Activated CD4-positive, alpha-beta T cell treated with anti-CD3 and anti-CD28 coated beads, Interleukin-2, amount 50 U/mL, for 4 hours (primary cell): ENCODE measurements around the gene BIRC5.
"Not testable (repeated sequence)": the region's sequence is repeated elsewhere in the genome, so short reads cannot be mapped to it uniquely, and the experiment has no call there.

Experiments used
- DNase-seq, 2 experiments: peaks; one replicate each; pipeline ENCODE4 v3.0.0-alpha.2; 2020

BIRC5 gene

DNA sequence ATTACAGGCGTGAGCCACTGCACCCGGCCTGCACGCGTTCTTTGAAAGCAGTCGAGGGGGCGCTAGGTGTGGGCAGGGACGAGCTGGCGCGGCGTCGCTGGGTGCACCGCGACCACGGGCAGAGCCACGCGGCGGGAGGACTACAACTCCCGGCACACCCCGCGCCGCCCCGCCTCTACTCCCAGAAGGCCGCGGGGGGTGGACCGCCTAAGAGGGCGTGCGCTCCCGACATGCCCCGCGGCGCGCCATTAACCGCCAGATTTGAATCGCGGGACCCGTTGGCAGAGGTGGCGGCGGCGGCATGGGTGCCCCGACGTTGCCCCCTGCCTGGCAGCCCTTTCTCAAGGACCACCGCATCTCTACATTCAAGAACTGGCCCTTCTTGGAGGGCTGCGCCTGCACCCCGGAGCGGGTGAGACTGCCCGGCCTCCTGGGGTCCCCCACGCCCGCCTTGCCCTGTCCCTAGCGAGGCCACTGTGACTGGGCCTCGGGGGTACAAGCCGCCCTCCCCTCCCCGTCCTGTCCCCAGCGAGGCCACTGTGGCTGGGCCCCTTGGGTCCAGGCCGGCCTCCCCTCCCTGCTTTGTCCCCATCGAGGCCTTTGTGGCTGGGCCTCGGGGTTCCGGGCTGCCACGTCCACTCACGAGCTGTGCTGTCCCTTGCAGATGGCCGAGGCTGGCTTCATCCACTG lies at the start of gene BIRC5:
Gene BIRC5, plus strand, starts transcription at position 238 of the 690 bp plus-strand sequence. Its CDS starts 64 bp downstream, at position 302.
- DNase-seq, result peak; percentile 85 to 88

DNA sequence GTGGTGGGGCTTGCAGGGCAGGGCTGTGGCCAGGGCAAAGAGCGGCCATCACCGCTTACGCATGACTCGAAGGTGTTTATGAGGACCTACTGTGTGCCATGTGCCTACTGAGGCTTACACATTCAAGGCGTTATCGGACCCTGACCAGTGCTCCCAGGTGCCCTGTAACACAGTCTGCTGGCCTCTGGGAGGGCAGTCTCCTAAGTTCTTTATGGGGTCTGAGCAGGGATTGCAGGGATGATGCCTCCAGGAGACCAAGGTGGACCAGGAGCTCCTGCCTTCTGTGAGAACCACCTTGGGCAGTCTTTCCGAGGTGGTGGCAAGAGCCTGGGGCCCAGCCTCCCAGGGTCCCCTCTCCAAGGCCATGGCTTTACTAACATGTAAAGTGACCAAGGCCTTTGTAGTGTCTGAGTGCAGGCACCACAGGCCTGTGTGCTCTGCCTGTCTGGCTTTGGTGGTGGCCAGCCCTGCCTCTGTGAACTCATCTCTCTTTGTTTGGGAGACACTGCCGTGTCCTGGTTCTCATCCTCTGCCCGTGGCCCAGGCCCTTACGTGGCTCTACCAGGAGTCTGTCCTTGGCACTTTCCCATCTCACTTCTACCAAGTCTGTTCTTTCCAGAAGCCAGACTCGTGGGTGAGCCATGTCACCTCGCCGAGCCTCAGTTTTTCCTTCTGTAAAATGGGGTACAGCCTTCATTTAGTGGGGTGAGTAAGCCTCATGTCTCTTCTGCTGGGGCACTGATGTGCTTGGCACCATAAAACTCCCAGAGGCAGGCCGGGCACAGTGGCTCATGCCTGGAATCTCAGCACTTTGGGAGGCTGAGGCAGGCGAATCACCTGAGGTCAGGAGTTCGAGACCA lies 49.1 kb upstream of the BIRC5 start:
- no peak for DNase-seq

DNA sequence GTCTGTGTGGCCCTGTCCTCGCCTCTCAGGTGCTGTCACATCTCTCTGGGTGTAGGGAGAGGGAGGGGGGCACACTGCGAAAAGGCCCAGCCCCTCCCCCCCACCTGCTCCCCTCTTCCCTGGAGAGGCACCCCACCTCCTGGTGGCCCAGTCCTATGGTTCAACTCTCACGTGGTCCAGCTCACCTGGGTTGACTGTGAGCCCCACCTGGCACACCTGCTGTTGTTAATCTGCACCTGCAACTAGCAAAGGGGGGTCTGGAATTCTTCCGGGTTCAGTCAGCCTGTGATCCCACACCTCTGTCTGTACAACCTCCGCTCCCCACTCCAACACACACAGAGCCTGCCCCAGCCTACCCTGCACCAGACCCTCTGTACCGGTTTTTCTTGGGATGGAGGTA lies 47.6 kb upstream of the BIRC5 start:
- DNase-seq, result no peak

DNA sequence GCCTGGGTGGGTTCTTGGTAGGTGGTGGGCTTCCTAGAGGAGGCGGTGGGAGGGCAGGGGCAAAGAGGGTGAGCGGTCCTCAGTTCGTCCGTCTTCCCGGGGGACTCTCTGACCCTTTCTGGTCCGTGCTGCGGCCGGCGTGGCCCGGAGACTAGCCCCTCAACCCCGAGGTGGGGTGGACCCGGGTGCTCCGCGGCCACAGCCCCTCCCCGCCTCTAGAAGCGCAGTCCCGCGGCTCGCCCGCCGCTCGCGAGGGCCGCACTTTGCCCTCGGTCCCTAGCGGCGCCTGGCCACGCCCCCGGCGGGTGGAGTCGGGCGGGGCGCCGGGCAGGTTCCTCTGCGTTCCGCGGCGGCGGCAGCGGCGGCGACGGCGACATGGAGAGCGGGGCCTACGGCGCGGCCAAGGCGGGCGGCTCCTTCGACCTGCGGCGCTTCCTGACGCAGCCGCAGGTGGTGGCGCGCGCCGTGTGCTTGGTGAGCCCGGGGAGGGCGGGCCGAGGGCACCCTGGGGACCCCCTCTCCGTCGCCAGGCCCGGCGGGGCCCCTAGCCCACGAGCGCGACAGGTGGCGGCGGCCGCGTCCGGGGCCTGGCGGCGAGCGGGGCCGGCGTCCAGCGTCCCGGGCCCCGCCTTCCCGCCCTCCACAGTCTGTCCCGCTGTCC lies 45.7 kb upstream of the BIRC5 start, which contains the start of gene SYNGR2:
Gene SYNGR2, plus strand, starts transcription at position 340 of the 661 bp plus-strand sequence. Its CDS starts 36 bp downstream, at position 376.
- peak; percentile 78 to 81 for DNase-seq

DNA sequence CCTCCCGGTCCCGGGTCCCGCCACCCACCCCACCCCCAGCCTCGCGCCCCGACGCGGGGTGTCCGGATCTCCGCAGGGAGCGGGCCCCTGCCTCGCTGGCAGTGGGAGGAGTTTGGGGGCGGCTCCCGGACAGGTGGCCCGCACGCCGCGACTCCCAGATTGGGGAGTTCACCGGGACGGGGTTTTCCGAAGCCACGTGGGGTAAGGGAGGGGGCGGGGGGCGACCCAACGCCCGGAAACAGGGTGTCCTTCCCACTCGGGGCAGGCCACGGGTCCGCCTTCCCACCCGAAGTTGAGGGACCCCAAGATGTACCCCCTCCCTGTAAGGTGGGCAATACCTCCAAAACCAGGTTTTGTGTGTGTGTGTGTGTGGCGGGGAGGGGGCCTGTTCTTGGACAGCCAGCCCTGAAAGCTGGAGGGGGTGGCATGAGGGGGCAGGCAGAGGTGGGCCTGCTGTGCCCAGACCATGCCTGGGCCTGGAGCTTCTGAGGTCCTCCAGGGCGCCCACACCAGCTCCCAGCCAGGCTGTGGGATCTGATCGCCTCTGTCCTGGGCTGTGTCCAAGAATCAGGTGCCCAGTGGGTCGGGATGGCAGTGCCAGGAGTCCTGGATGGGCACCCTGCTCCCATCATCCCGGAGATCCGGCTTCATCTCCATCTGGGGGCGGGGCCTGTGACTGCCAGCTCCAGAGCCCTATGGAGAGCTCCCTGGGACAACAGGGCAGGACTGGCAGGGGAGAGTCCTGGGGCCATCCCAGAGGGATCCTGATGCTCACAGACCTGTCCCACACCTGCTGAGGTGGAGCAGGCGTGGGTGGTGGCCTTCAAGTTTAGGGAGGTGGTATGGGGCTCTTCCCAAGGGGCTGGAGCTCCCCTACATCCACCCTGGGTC lies 44.9 kb upstream of the BIRC5 start:
- peak; percentile 39 to 57 for DNase-seq

DNA sequence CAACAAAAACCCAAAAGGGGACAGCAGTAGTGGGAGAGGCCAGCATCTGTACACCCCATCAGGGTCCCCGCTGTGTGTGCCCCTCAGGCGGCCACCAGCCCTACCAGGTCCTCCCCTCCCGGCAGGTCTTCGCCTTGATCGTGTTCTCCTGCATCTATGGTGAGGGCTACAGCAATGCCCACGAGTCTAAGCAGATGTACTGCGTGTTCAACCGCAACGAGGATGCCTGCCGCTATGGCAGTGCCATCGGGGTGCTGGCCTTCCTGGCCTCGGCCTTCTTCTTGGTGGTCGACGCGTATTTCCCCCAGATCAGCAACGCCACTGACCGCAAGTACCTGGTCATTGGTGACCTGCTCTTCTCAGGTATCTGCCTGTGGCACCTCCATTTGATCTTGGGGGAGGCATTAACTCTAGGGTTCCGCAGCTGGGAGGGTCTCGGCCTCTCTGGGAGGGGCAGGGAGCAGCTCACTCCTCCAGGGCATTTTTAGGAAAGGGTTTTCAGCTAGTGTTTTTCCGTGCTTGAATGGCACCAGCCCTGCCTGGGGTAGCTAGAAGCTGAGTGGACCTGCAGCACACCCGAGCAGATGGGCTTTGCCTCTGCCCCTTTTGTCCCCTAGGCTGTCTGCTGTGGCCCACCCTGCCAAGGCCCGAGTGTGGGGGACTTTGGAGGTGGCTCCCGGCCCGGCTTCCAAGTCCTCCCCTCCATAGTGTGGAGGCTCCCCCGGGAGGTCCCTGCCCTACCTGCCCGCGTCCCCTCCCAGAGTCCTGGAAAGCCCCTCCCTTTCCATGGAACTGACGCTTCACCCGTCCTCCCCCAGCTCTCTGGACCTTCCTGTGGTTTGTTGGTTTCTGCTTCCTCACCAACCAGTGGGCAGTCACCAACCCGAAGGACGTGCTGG lies 43.1 kb upstream of the BIRC5 start:
- no peak for DNase-seq

DNA sequence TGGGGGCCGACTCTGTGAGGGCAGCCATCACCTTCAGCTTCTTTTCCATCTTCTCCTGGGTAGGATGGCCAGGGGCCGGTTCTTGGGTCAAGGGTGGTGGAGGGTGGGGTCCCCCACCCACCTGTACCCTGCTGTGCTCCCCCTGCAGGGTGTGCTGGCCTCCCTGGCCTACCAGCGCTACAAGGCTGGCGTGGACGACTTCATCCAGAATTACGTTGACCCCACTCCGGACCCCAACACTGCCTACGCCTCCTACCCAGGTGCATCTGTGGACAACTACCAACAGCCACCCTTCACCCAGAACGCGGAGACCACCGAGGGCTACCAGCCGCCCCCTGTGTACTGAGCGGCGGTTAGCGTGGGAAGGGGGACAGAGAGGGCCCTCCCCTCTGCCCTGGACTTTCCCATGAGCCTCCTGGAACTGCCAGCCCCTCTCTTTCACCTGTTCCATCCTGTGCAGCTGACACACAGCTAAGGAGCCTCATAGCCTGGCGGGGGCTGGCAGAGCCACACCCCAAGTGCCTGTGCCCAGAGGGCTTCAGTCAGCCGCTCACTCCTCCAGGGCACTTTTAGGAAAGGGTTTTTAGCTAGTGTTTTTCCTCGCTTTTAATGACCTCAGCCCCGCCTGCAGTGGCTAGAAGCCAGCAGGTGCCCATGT lies 42.3 kb upstream of the BIRC5 start:
- DNase-seq, result not testable (repeated sequence)

DNA sequence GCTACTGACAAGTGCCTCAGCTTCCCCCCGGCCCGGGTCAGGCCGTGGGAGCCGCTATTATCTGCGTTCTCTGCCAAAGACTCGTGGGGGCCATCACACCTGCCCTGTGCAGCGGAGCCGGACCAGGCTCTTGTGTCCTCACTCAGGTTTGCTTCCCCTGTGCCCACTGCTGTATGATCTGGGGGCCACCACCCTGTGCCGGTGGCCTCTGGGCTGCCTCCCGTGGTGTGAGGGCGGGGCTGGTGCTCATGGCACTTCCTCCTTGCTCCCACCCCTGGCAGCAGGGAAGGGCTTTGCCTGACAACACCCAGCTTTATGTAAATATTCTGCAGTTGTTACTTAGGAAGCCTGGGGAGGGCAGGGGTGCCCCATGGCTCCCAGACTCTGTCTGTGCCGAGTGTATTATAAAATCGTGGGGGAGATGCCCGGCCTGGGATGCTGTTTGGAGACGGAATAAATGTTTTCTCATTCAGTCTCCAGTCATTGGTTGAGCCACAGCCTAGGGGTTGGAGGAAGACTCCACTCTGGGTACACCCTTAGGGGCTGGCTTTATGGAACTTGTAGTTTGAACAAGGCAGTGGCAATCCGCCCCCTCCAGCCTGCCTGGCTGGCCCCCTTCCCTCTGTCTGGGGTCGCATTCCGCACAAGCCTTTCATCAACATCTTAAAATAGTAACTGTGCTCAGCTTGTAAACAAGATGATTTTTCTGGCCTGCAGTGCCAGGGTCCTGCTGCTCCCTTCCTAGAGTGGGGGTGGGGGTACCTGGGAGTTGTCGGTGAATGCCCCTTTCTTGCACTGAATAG lies 41.6 kb upstream of the BIRC5 start:
- no peak for DNase-seq

DNA sequence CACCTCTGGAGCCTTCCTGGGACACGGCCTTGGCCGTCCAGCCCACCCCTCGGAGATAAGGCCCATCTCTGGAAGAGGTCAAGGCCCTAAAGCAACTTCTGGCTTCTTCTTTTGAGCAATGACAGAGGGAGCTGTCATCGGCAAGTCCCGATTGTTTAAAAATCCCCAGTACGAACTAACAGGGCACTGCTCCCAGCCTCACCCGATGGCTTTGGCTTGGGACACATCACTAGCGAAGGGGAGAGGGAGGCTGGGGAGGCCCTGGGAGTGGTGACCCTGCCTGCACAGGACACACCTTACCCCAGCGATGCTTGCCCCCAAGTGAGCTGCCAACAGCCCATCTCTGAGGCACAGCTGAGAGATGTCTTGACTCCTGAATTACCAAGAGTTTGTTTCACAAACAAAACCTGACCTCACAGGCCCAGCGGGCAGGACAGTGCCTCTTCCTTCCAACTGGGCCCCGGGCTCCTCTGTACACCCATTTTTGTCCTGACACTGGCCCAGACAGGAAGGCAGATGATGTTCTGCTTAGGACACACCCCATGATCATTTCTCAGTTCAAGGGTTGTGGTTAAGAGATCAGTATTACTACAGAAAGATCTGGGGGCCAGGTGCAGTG lies 40.8 kb upstream of the BIRC5 start:
- DNase-seq, result no peak

DNA sequence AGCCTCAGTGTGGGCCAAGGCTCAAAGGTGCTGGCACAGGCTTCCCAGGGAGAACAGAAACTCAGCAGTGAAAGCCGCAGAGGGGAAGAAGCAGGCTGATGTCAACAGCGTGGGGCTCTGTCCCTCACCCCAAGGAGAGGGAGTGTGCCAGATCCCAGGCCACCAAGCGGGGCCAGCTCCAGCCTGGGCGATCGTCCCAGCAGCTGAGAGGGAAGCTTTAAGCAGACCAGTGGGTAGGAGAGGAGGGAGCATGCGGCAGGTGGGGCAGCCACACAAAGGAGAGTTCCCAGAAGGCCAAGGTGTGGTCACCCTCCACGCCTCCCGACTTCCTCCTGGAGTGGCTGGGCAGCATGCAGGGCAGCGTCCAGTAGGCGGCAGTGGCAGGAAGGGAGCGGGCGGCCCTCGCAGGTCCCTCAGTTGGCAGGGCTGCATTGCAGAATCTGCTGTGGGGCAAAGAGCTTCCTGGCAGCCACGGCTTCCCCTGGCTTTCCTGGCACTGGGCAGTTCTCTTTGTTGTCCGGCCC lies 39.6 kb upstream of the BIRC5 start:
- DNase-seq, result no peak

DNA sequence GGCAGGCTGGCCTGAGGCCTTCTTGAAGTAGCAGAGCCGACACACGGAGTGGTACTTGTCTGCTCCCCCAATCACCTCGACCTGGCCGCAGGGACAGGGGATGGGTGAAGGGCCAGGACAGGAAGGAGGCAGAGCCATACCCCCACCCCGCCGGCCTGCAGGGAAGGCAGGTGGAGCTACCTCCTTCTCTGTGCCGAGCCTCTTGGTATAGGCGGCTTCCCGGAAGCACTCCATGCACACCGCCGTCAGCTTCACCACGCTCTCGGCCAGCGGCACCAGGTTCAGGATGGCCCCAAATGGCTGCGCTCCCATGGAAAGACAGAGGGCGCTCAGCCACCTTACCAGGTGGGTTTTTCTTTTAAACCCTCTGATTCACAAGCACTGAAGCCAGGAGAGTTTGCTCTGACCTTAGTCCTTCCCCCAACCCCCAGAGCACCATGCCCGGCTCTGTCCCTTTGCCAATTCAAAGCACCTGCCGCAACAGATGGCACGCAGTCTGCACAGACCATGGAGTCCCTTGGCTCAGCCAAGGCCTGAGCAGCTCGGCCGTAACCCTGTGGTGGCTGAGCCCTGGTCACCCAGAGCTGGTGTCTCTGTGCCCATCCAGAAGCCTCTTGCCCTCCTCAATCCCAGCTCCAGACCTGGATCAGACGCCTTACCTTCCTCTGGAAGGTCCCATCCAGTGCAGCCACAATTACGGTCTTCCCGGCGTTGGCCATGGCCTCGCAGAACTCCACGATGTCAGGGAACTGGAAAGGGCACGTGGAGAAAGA lies 39.0 kb upstream of the BIRC5 start:
- no peak for DNase-seq

DNA sequence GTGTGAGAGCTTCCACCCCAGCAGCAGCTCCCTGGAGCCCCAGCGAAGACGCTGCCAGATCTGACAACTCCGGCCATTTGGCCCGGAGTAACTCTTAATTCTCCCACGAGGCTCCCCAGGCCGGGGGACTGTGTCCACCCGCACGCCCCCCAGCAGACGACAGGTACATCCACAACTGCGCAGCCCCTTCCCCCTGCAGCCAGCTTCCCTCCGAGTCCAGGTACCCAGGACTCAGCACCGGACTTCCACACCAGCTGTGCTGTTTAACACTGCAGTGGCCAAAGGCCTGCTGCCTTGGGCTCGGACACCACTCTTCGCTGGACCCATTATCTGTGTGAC lies 38.4 kb upstream of the BIRC5 start:
- no peak for DNase-seq

DNA sequence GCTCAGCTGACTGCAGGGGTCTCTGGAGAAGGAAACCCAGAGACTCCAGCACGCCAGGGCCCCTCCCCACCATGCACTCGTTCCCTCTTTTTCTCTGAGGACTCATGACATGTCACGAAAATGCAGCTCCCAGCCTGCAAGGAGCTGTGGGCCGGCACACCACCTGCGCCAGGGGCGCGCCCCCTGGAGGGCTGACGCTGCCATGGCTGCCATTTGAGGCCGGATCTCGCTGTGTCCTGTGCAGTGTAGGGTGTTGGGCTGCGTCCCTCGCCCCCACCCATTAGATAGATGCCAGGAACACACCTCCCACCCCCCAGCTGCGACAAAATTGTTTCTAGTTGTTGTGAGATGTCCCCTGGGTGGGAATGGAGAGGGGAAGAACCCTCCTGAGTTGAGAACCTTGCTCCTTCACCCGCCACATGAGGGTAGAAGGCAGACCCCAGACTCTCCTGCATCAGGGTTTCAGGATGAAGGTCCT lies 37.5 kb upstream of the BIRC5 start:
- DNase-seq, result peak; percentile 65 to 70

DNA sequence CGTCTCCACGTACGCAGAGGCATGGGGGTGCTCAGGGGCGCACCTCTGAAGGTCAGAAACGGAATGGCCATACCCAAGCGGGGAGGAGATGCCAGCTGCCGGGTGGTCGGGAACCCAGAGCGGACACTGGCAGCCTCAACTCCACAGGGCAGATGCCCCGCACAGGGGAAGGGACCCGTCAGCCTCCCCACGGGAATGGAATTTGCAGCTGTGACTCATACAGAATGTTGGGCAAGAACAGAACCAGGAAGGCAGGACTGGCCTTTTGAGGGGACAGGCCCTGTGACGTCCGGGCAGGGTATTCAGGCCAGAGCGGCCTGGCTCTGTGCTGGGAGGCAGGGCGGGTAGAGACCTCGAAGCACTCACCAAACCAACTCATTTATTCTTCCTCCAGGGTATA lies 34.7 kb upstream of the BIRC5 start:
- DNase-seq, result no peak

DNA sequence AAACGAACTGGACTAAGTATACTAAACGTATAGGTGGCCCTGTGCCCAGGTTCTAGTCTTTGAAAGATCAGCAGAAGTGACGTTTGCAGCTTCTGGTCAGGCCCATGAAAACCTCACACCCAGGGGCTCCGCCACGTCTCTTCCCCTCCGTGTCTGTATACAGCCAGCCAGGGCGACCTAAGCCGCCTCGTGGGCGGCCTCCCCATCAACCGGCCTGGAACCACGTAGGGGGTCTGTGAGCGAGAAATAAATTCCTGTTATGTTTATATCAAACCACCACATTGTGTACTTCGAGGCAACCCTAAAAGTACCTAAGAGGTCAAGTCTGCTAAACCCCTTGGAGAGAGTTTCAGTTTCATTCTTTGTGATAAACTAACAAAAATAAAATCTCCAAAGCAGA lies 34.0 kb upstream of the BIRC5 start:
- DNase-seq, result no peak

DNA sequence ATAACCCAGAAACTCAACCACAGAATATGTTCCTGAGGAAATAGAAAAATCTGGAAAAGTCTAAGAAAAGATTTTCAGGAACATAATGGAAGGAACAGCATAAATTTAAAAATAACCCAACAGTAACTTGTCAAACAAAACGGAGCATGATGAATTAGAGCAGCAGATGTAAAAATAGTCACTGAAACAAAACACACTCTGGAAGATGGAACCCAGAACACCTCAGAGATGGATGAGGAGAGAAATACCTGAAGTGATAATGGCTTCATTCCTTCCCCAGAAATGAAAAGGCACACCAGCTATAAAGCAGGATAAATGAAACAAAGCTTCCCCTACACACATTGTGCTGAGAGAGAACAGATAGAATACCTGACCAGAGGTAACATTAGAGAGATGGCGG lies 33.5 kb upstream of the BIRC5 start:
- DNase-seq, result no peak

DNA sequence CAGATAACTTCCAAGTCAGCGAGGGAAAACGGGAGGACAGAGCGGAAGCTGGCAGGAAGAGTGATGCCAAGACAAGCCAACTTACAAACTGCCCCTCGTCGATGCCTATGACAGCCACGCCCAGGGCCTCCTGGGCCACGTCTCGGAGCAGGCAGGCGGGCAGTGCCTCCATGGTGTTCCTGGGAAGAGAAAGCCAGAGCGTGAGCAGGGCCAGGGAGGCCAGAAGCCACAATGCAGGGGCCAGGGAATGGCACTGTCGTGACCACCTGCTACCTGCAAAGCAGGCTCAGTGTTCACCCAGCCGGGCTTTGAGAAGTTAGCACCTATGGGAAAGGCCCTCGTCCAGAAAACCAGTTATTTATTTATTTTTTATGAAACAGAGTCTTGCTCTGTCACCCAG lies 31.5 kb upstream of the BIRC5 start:
- DNase-seq, result no peak

DNA sequence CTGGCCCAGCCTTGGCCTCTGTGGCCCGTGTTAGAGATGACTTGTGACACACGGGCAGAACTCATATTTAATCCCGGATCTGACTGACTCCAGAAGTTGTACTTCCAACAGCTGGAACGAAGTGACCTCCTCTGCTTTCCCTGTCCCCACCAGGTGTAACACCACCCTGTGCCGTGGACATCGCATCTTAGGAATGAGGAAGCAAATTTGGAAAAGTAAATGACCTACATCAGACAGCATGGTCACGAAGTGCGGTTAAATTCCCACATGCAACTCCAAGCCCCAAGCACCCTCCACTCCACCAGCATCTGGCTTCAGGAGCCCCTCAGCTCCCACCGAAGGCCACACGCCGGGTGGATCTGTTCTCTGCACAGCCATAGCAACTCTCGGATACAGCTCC lies 30.1 kb upstream of the BIRC5 start:
- no peak for DNase-seq
